Caki2 (cell line): Measurements from ENCODE around the gene NOP16. TPM values are rescaled to one million over a fixed set of nuclear protein-coding genes. Genes with fewer than 3 reads are reported as not detected.

Experiments
- DNase-seq: peaks from one replicate; pipeline ENCODE4 v3.0.0-alpha.2; 2015; ENCODE audit warnings: low read depth
- in situ Hi-C: cut with HindIII; loops from 2 replicates; pipeline ENCODE4 v1.10.0; 2016; ENCODE audit warnings: low sequenced_read_pairs, low pct_unique_long_range_greater_than_20kb, mixed read lengths
- total RNA-seq: library from RNA; depleted of rRNA; stranded (reverse); fragments of >200 nt; shearing (Covaris generic); gene quantifications from 2 replicates; pipeline ENCODE4 v1.2.3, GENCODE V29; 2014; ENCODE audit warnings: low replicate concordance; rRNA removed

Gene NOP16
- total RNA-seq, 1 experiment from 2014 or later: 17.9 TPM

DNA sequence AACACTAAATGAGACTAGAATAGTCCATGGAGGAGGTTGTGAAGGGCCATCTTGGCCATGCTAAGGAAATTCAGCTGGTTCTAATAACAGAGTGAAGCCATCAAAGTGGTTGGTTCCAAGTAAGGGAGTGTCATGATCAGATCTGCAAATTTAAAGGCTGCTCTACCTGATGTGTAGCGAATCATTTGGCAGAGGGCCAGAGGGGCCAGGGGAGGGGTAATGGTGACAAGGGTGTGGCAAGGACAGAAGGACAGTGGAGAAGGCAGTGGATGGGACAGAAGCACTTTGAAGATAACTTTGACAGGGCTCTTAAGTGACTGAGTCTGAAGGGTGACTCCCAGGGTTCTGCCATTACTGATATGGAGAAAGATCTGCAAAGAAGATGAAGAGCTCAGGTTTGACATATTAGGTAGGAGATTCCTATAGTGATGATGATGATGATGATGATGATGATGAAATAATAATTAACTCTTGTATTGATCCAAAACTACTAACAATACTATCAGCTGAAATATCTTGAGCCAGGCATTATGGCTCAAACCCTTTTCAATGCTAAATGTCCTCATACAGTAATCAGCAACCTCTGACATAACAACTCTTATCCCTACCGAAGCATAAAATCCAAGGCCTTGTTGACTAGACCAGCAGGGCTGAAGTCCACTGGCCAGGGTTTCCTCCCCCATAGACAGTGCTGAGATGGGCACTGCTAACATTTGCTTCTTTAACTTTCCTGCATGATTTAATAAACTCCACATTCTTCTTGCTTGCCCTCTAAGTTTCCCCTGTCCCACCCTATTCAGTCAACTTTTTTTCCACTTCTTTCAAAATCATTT, 46.9 kb downstream of the NOP16 start:
- DNase-seq: no peak
- in situ Hi-C loops: no loop called here

- in situ Hi-C loops: no loop called here
- no peak for DNase-seq
These were observed 49.1 kb downstream of the NOP16 start for GRCh38 chr5:176339304-176339703.

GRCh38 chr5:176337913-176338312, 50.5 kb downstream of the NOP16 start:
- in situ Hi-C loops: no loop called here

DNA sequence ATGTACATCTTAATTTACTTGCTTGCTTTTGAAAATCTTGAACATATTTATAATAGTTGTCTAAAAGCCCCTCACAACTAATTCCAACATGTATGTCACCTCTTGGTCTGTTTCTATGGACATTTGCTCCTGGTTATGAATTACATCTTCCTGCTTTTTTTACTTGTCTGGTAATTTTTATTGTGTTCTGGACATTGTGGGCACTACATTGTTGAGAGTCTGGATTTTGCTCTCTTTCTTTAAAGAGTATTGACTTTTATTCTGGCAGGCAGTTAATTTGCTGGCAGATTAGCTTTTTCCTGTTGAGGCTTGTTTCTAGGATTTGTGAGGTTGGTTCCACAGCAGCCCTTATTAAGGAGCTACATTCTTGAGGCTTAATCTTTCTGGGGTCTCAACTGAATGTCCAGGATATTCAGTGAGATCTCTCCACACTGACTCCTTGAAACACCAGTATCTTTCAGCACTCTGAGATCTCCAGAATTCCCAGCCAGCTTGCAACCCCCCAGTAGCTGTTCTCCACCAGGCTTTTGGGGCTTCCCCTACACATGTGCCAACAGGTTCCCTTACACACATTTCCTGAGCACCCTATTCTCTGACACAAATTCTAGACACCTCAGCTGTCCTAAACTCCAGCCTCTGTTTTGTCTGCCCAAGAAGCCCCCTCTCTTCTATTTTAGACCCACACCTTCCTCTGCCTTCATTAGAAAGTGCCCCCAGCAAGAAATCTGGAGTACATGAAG, 54.2 kb downstream of the NOP16 start:
- in situ Hi-C loops: no loop called here
- DNase-seq: no peak

More at GRCh38 chr5:176337913-176338312, 50.5 kb downstream of the NOP16 start:
- DNase-seq: no peak

Other genes with a start within 250 kb of the NOP16 start
- 6.7 and 19.8 TPM in 2 replicates for gene SIMC1, start 150.2 kb downstream of the NOP16 start, total RNA-seq
- 103 and 141 TPM in 2 replicates for gene KIAA1191, start 26.8 kb downstream of the NOP16 start, total RNA-seq
- not detected in 2 replicates for gene ARL10, start 23.1 kb downstream of the NOP16 start, total RNA-seq
- 129 and 143 TPM in 2 replicates for gene HIGD2A, start 153 bp upstream of the NOP16 start, total RNA-seq
- 70.3 and 106 TPM in 2 replicates for gene CLTB, start 27.9 kb upstream of the NOP16 start, total RNA-seq
- 26.2 and 31.4 TPM in 2 replicates for gene FAF2, start 59.8 kb upstream of the NOP16 start, total RNA-seq
- 2.0 and 18.7 TPM in 2 replicates for gene RNF44, start 148.8 kb upstream of the NOP16 start, total RNA-seq
- 0.23 and 1.2 TPM in 2 replicates for gene CDHR2, start 160.7 kb upstream of the NOP16 start, total RNA-seq
- 30.1 and 36.8 TPM in 2 replicates for gene GPRIN1, start 221.6 kb upstream of the NOP16 start, total RNA-seq
- gene SNCB, start 241.9 kb upstream of the NOP16 start, total RNA-seq: not detected in 2 replicates
- gene EIF4E1B, start 242.1 kb upstream of the NOP16 start, total RNA-seq: not detected in 2 replicates